GM12878 (cell line): Measurements from ENCODE around the gene PDXDC1. TPM values are rescaled to one million over a fixed set of nuclear protein-coding genes. Genes with fewer than 3 reads are reported as not detected.
"Not testable (repeated sequence)": the region's sequence is repeated elsewhere in the genome, so short reads cannot be mapped to it uniquely, and the experiment has no call there.

Experiments used
- ATAC-seq: fragments of 200-7000 bp; cut with Tn5 transposase; 3 replicates; pipeline ENCODE4 v1.9.1; 2020; ENCODE audit warnings: mild to moderate bottlenecking, moderate library complexity
- BruUV-seq: library from RNA; stranded (reverse); fragments of 400-500 nt; replicated peaks from 2 replicates; lab custom pipeline; 2021; lab: Mats Ljungman, UMichigan
- CTCF ChIA-PET: fragments of 300-600 bp; sonication (Branson Sonifier 250); formaldehyde crosslinking; extraction: SDS; loops from one replicate; lab custom pipeline; 2021; ENCODE audit warnings: inconsistent platforms; lab: Yijun Ruan, JAX
- POLR2A ChIA-PET: fragments of 350-600 bp; formaldehyde crosslinking; extraction: SDS; loops from one replicate; lab custom pipeline; 2021; ENCODE audit warnings: inconsistent platforms; lab: Charles Lee
- RAD21 ChIA-PET: fragments of 300-600 bp; sonication (Branson Sonifier 250); formaldehyde crosslinking; loops from one replicate; lab custom pipeline; 2023; ENCODE audit warnings: antibody characterized with exemption; ENCODE audit not compliant: unreplicated experiment; lab: Charles Lee
- SMC1A ChIA-PET: fragments of 300-600 bp; sonication (Branson Sonifier 250); formaldehyde crosslinking; loops from one replicate; lab custom pipeline; 2023; ENCODE audit not compliant: unreplicated experiment, uncharacterized antibody; lab: Charles Lee
- DNase-seq: peaks from one replicate; pipeline ENCODE4 v3.0.0-alpha.2; 2011; ENCODE audit warnings: low read depth, low spot score
- FAIRE-seq: peaks from 3 replicates; lab custom pipeline; 2011; peaks lifted over from hg19 to GRCh38; lab: Jason Lieb, UNC
- H2AFZ ChIP-seq: 2 replicates; pipeline ENCODE4 v1.6.0; 2011; ENCODE audit warnings: low read depth, low read length, control low read depth; ENCODE audit not compliant: control insufficient read depth
- H3K27ac ChIP-seq: 2 replicates; pipeline ENCODE4 v1.5.1; 2011; ENCODE audit warnings: control low read depth; ENCODE audit not compliant: control insufficient read depth, insufficient read depth
- H3K27me3 ChIP-seq, 2 experiments: replicated peaks in 1 of 2; 2 replicates each; pipeline versions ENCODE4 v1.6.0 to v1.6.1; 2011; ENCODE audit warnings: low read length in 1 of 2; ENCODE audit not compliant: control insufficient read depth in 2 of 2, insufficient read depth in 2 of 2
- H3K36me3 ChIP-seq, 2 experiments: 2 replicates each; pipeline ENCODE4 v1.5.1; 2011; ENCODE audit warnings: low read length in 1 of 2; ENCODE audit not compliant: control insufficient read depth in 2 of 2, insufficient read depth in 2 of 2
- H3K4me1 ChIP-seq: 2 replicates; pipeline ENCODE4 v1.6.1; 2011; ENCODE audit warnings: mild to moderate bottlenecking, low read length, moderate library complexity, mixed read lengths; ENCODE audit not compliant: control insufficient read depth, insufficient read depth
- H3K4me2 ChIP-seq: 2 replicates; pipeline ENCODE4 v1.6.0; 2011; ENCODE audit warnings: control low read depth; ENCODE audit not compliant: control insufficient read depth, insufficient read depth
- H3K4me3 ChIP-seq: fragments of 200-600 bp; sonication (generic); 2 replicates; pipeline ENCODE4 v1.5.1; 2016
- H3K79me2 ChIP-seq: 2 replicates; pipeline ENCODE4 v1.6.0; 2011; ENCODE audit warnings: low read length; ENCODE audit not compliant: control insufficient read depth, insufficient read depth
- H3K9ac ChIP-seq: 2 replicates; pipeline ENCODE4 v1.8.0; 2011; ENCODE audit warnings: low read length, control low read depth, mixed read lengths; ENCODE audit not compliant: control insufficient read depth, insufficient read depth
- H3K9me3 ChIP-seq: replicated peaks from 3 replicates; pipeline ENCODE4 v1.5.1; 2011; ENCODE audit warnings: mild to moderate bottlenecking, low read length; ENCODE audit not compliant: control insufficient read depth, insufficient read depth
- H4K20me1 ChIP-seq: 2 replicates; pipeline ENCODE4 v1.6.0; 2011; ENCODE audit not compliant: control insufficient read depth, insufficient read depth
- ASH2L ChIP-seq: fragments of 300-600, 200-600 bp; sonication (generic); IDR thresholded peaks from 2 replicates; pipeline ENCODE4 v1.6.1; 2017; ENCODE audit warnings: low read depth, mild to moderate bottlenecking, borderline replicate concordance
- CHD2 ChIP-seq: IDR thresholded peaks from 2 replicates; pipeline ENCODE4 v1.6.1; 2011; ENCODE audit warnings: low read depth, low read length, improper control_type of control experiment, borderline replicate concordance
- WGBS: methylation state at CpG from one replicate; pipeline ENCODE4 v1.1.6; 2016; ENCODE audit warnings: low lambda C conversion rate; ENCODE audit not compliant: insufficient replicate concordance, insufficient coverage; ENCODE audit errors: missing lambda C conversion rate; 5-methylcytosine and 5-hydroxymethylcytosine counted together
- in situ Hi-C: fragments of 300-500 bp; cut with MboI; formaldehyde crosslinking; loops from 9 replicates; pipeline ENCODE4 v1.14.3; 2018; ENCODE audit warnings: mixed read lengths
- intact Hi-C: fragments of 100-400 bp; cut with micrococcal nuclease; formaldehyde crosslinking; loops from one replicate; pipeline ENCODE4 v1.14.2; 2022; ENCODE audit not compliant: unreplicated experiment
- polyA plus RNA-seq, 11 experiments: library from polyadenylated mRNA; depleted of rRNA in 4 of 11; unstranded in 6 of 11; stranded (reverse) in 5 of 11; fragments of >200 nt; fragmentation: Nextera tagmentation in 4 of 11; fragmentation: Illumina TruSeq in 1 of 11; extraction: Ambion mirVana in 4 of 11; extraction: Trizol in 1 of 11; gene quantifications; 1 replicate in 1 of 11; 2 replicates in 10 of 11; pipeline versions ENCODE4 v1.2.1 to v1.2.3, GENCODE V29; 2011 to 2016; ENCODE audit warnings: inconsistent platforms in 2 of 11, missing spikeins in 2 of 11, low read depth in 1 of 11
- total RNA-seq, 4 experiments: library from RNA; depleted of rRNA in 3 of 4; stranded (reverse); fragments of >200 nt in 3 of 4; fragmentation: Illumina TruSeq in 1 of 4; extraction: Trizol in 1 of 4; gene quantifications; 2 replicates each; pipeline versions ENCODE4 v1.2.1 to v1.2.3, GENCODE V29; 2013 to 2021

PDXDC1 gene
- total and polyA plus RNA-seq, 10 of the 15 experiments (the other 5 are each of a cell fraction or from before 2014, with no cell fraction given) = 6.1 to 78.2 (median 53.8) TPM

DNA sequence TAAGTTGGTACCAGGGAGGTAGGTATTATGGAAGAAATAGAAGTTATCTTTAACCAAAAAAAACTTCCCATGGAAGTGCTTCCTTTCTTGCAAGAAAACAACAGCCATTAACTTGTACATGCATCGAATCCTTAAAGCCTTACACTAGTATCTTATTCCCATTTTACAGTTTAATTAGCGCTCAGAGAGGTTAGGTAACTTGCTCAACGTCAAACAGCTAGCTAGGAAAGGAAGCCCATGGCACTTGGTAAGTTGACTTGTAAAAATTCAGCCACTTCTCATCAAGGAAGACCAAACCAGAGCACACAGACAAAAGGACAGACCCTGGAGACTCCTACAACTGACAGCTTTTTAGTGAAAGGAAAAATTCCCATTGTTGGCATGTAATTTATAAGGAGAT is 84.5 kb downstream of the PDXDC1 start:
- no peak overlapping the region for H2AFZ ChIP-seq
- ATAC-seq (no peak), DNase-seq (no peak), FAIRE-seq (no peak)
- TF ChIP-seq ASH2L (no peak), CHD2 (no peak)
- no peak overlapping the region for H3K27ac ChIP-seq
- no TSS peak for BruUV-seq
- H3K36me3 ChIP-seq = peaks cover 10 to 24% of the 10 kb centered on the region in 2 experiments
- no peak overlapping the region for H3K4me2 ChIP-seq
- 69% methylated on average over 3 of the region's 3 CpGs for WGBS
- RAD21 ChIA-PET = no interaction called here
- no peak overlapping the region for H3K9ac ChIP-seq
- CTCF ChIA-PET = no interaction called here
- no peaks in the 10 kb centered on the region for H4K20me1 ChIP-seq
- H3K79me2 ChIP-seq = peaks cover 10% of the 10 kb centered on the region
- intact Hi-C loops (no loop called here), in situ Hi-C loops (no loop called here)
- H3K27me3 ChIP-seq = no peaks in the 10 kb centered on the region
- H3K9me3 ChIP-seq = no peaks in the 10 kb centered on the region
- no peak overlapping the region for H3K4me3 ChIP-seq
- POLR2A ChIA-PET = no interaction called here
- SMC1A ChIA-PET = interaction anchor here (0.6 kb wide), 1 partner anchor 8 kb away, joined by 3 read pairs; no protein-coding TSS in a partner anchor
- H3K4me1 ChIP-seq = no peaks in the 10 kb centered on the region; the same call in 1 of the 2 replicates

DNA sequence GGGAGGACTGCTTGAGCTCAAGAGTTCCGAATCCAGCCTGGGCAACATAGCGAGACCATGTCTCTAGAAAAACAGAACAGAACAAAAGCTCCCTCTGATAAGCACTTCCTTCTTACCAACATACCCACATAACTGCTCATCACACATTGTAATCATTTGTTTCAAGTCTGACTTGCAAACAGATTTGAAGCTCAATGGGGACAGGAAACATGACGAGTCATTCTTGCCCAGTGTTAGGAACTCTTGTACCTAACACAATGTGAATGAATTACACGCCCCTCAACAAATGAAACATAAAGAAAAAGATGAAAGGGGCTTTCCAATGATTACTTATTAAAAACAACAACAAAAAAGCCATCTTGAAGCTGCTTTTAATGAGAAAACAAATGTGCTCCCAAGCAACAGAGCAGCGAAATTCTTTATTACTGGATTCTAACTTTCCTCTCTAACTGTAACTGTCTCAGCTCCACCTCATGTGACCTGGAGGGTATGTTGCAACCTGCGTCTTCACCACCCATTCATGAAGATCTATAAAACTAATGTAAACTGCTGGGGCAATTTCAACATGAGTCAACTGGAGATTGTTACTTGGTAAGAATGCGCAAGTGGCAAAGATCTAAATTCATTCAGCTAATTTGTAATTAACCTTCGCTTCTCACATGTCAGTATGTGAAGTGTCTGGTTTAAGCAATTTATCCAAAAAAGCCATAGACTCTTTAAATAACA is 87.4 kb downstream of the PDXDC1 start:
- BruUV-seq, RAD21 ChIA-PET, H3K27ac ChIP-seq, H2AFZ ChIP-seq, SMC1A ChIA-PET, H3K27me3 ChIP-seq, in situ Hi-C loops, H3K4me1 ChIP-seq, ATAC-seq, H3K4me3 ChIP-seq, H4K20me1 ChIP-seq, H3K79me2 ChIP-seq, H3K9ac ChIP-seq, DNase-seq, intact Hi-C loops, POLR2A ChIA-PET, H3K4me2 ChIP-seq, FAIRE-seq, H3K9me3 ChIP-seq: not testable (repeated sequence)
- H3K36me3 ChIP-seq = peaks cover 13 to 28% of the 10 kb centered on the region in 2 experiments
- CTCF ChIA-PET = interaction anchor here (1.6 kb wide), 1 partner anchor 10 kb away, joined by 6 read pairs; no protein-coding TSS in a partner anchor
- 75% methylated on average over 8 of the region's 8 CpGs for WGBS

DNA sequence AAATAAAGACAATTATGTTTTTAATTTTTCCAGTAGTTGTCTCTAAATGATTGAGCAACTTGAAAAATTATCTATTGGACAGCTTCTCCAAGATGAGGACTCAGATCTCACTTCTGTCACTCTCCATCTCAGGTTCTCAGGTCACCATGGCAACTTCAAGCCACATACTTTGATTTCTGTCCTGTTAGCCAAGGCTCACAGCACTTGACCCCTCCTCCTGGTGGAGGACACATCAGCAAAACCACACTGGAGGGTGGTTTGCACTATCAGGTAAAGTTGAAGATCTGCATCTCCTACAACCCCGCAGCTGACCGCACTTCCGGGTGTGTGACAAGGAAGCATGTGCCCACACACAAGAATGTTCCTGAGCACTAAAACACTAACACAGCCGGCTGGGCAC is 91.1 kb downstream of the PDXDC1 start:
- H3K9me3 ChIP-seq, DNase-seq, H3K27ac ChIP-seq, H3K9ac ChIP-seq, H3K4me3 ChIP-seq, H3K4me1 ChIP-seq, in situ Hi-C loops, intact Hi-C loops, CTCF ChIA-PET, BruUV-seq, H3K27me3 ChIP-seq, POLR2A ChIA-PET, RAD21 ChIA-PET, H3K79me2 ChIP-seq, H4K20me1 ChIP-seq, H2AFZ ChIP-seq, ATAC-seq, FAIRE-seq, SMC1A ChIA-PET, H3K4me2 ChIP-seq: not testable (repeated sequence)
- H3K36me3 ChIP-seq = peaks cover 10 to 13% of the 10 kb centered on the region in 2 experiments
- 54% methylated on average over 4 of the region's 4 CpGs for WGBS
